Measurements from ENCODE around the gene VAC14. TPM values are rescaled to one million over a fixed set of nuclear protein-coding genes. Genes with fewer than 3 reads are reported as not detected.

Gene VAC14
- total and polyA plus RNA-seq, 2 experiments from 2014 or later, result 42.3 to 77.7 TPM

- Histone ChIP-seq H3K79me2 (replicated peaks; ENCODE audit: insufficient read depth) (peaks cover 9% of the 10 kb centered on the region), H3K4me2 (no peak overlapping the region), H3K9me2 (ENCODE audit: insufficient read depth) (no peaks in the 10 kb centered on the region), H4K20me1 (replicated peaks; ENCODE audit: insufficient read depth) (peaks cover 5% of the 10 kb centered on the region; the same call in 1 of the 2 replicates), H2AFZ (peak overlapping the region; percentile 23; the same call in 1 of the 2 replicates), H3K27me3 (ENCODE audit: insufficient read depth) (peaks cover 36% of the 10 kb centered on the region), H3K27ac (ENCODE audit: low read depth) (no peak overlapping the region), H3K36me3 (ENCODE audit: insufficient read depth) (no peaks in the 10 kb centered on the region), H3K4me1 (ENCODE audit: insufficient read depth) (peaks cover 11% of the 10 kb centered on the region), H3F3A (replicated peaks; ENCODE audit: low read depth) (0 out of 2 replicates have a peak, but pooled peaks cover 5% of the 10 kb centered on the region), H3K4me3 (no peak overlapping the region)
- DNase-seq (ENCODE audit: low spot score), result no peak
- peaks cover 10% of the 10 kb centered on the region for H3K4me1 Mint-ChIP-seq
- H3K4me3 Mint-ChIP-seq, result no peak overlapping the region
- no peaks in the 10 kb centered on the region for H3K36me3 Mint-ChIP-seq (ENCODE audit: low read depth)
- H3K9me3 Mint-ChIP-seq, result no peaks in the 10 kb centered on the region
- ATAC-seq, result no peak
- no peak overlapping the region for H3K27ac Mint-ChIP-seq
- peaks cover 6% of the 10 kb centered on the region for H3K27me3 Mint-ChIP-seq (ENCODE audit: insufficient read depth, low read depth, poor library complexity)
- TF ChIP-seq REST (IDR thresholded peaks at IDR 0.05; ENCODE audit: unreplicated experiment) (no peak), EZH2 (IDR thresholded peaks at IDR 0.05; ENCODE audit: low read depth, unreplicated experiment) (no peak), CREB1 (CRISPR knock-in tag; IDR thresholded peaks at IDR 0.05; ENCODE audit: low read depth) (no peak), POLR2AphosphoS5 (IDR thresholded peaks at IDR 0.05; ENCODE audit: low read depth) (0 out of 2 replicates have a peak, but pooled peaks have one; percentile 24), ZNF462 (CRISPR knock-in tag; IDR thresholded peaks at IDR 0.05) (no peak)
These were observed 3.8 kb upstream of the VAC14 start for GRCh38 chr16:70804734-70805169.

Measured in GM23338 (cell line).